NCI-H345 treated with DMSO at 0.1 percent for 48 hours (cell line): ENCODE results near the gene CCDC43.

ENCODE experiments used
- DNase-seq: peaks from one replicate; lab custom pipeline; 2025; ENCODE audit not compliant: unreplicated experiment; lab: John Stamatoyannopoulos, UW

CCDC43 gene

GRCh38 chr17:44627513-44628242, 61.9 kb downstream of the CCDC43 start:
- no peak for DNase-seq
